Endothelial cell (in vitro differentiated cells): ENCODE measurements around the gene TMEM95. TPM values are rescaled to one million over a fixed set of nuclear protein-coding genes. Genes with fewer than 3 reads are reported as not detected.
A peak's percentile ranks its signal among the peaks of the same experiment; 100 is the strongest.

ENCODE experiments used
- DNase-seq: peaks from one replicate; pipeline ENCODE4 v3.0.0; 2021; ENCODE audit warnings: low spot score
- H3K27ac Mint-ChIP-seq: one replicate; pipeline ENCODE4 v1.8.0; 2021; ENCODE audit warnings: mixed read lengths, inconsistent platforms; ENCODE audit not compliant: unreplicated experiment
- H3K27me3 Mint-ChIP-seq: one replicate; pipeline ENCODE4 v1.8.0; 2021; ENCODE audit warnings: mild to moderate bottlenecking, moderate library complexity, mixed read lengths, inconsistent platforms; ENCODE audit not compliant: unreplicated experiment
- H3K36me3 Mint-ChIP-seq: one replicate; pipeline ENCODE4 v1.8.0; 2021; ENCODE audit warnings: mild to moderate bottlenecking, low read depth, mixed read lengths, inconsistent platforms; ENCODE audit not compliant: unreplicated experiment
- H3K4me1 Mint-ChIP-seq: one replicate; pipeline ENCODE4 v1.8.0; 2021; ENCODE audit warnings: mild to moderate bottlenecking, mixed read lengths, inconsistent platforms; ENCODE audit not compliant: unreplicated experiment
- H3K4me3 Mint-ChIP-seq: one replicate; pipeline ENCODE4 v1.8.0; 2021; ENCODE audit warnings: mild to moderate bottlenecking, mixed read lengths, inconsistent platforms; ENCODE audit not compliant: unreplicated experiment
- H3K9me3 Mint-ChIP-seq: one replicate; pipeline ENCODE4 v1.8.0; 2021; ENCODE audit warnings: mixed read lengths, inconsistent platforms; ENCODE audit not compliant: unreplicated experiment
- CTCF ChIP-seq: fragments of 200-600 bp; sonication (generic); IDR thresholded peaks from one replicate; pipeline ENCODE4 v1.5.0; 2021; ENCODE audit warnings: antibody characterized with exemption; ENCODE audit not compliant: unreplicated experiment
- total RNA-seq: library from RNA; stranded (reverse); fragmentation: NEBNext Ultra II Directional; extraction: Animal tissue kit (Norgen Biotek cat#: 25700); gene quantifications from one replicate; pipeline ENCODE4 v1.2.1, GENCODE V29; 2021; ENCODE audit not compliant: unreplicated experiment

TMEM95 gene
- total RNA-seq, 1 donor from 2014 or later: not detected

GRCh38 chr17:7396147-7396546 is 41.2 kb downstream of the TMEM95 start:
- Mint-ChIP-seq H3K27me3 (peaks cover 10% of the 10 kb centered on the region), H3K36me3 (no peaks in the 10 kb centered on the region), H3K4me1 (peaks cover 22% of the 10 kb centered on the region), H3K9me3 (no peaks in the 10 kb centered on the region), H3K27ac (no peak overlapping the region), H3K4me3 (no peak overlapping the region)
- no peak for TF ChIP-seq CTCF
- DNase-seq: no peak

- TF ChIP-seq CTCF: no peak
- Mint-ChIP-seq H3K4me1 (peaks cover 17% of the 10 kb centered on the region), H3K4me3 (no peak overlapping the region), H3K27me3 (peaks cover 5% of the 10 kb centered on the region), H3K9me3 (no peaks in the 10 kb centered on the region), H3K27ac (no peak overlapping the region), H3K36me3 (no peaks in the 10 kb centered on the region)
- DNase-seq: no peak
Observed at GRCh38 chr17:7398612-7399011, 43.7 kb downstream of the TMEM95 start.

- peak overlapping the region; percentile 91 for H3K4me3 Mint-ChIP-seq
- DNase-seq: peak; percentile 56
- H3K9me3 Mint-ChIP-seq: no peaks in the 10 kb centered on the region
- no peak for TF ChIP-seq CTCF
- no peaks in the 10 kb centered on the region for H3K36me3 Mint-ChIP-seq
- peak overlapping the region; percentile 78 for H3K27ac Mint-ChIP-seq
- H3K4me1 Mint-ChIP-seq: peaks cover 22% of the 10 kb centered on the region
- peaks cover 5% of the 10 kb centered on the region for H3K27me3 Mint-ChIP-seq
Observed at GRCh38 chr17:7403043-7403726, 48.2 kb downstream of the TMEM95 start.

- H3K27ac Mint-ChIP-seq: peak overlapping the region; percentile 80
- no peak for DNase-seq
- no peak for TF ChIP-seq CTCF
- peaks cover 5% of the 10 kb centered on the region for H3K27me3 Mint-ChIP-seq
- peaks cover 22% of the 10 kb centered on the region for H3K4me1 Mint-ChIP-seq
- H3K36me3 Mint-ChIP-seq: no peaks in the 10 kb centered on the region
- H3K4me3 Mint-ChIP-seq: peak overlapping the region; percentile 91
- no peaks in the 10 kb centered on the region for H3K9me3 Mint-ChIP-seq
Observed at GRCh38 chr17:7403727-7403976, 48.7 kb downstream of the TMEM95 start.

- Mint-ChIP-seq H3K4me1 (peaks cover 24% of the 10 kb centered on the region), H3K36me3 (peaks cover 3% of the 10 kb centered on the region), H3K27ac (peak within 1 kb of the TSS; percentile 80), H3K4me3 (peak within 1 kb of the TSS; percentile 92), H3K27me3 (peaks cover 6% of the 10 kb centered on the region), H3K9me3 (no peaks in the 10 kb centered on the region)
- TF ChIP-seq CTCF: no peak
- DNase-seq: peak; percentile 96
Observed at GRCh38 chr17:7403977-7404736, 49.2 kb downstream of the TMEM95 start, which contains the start of gene TMEM256. Gene TMEM256 (minus strand): TSS chr17:7404097. CDS start chr17:7404084, 13 bp downstream.
